Effector memory CD8-positive, alpha-beta T cell (primary cell): ENCODE measurements around the gene MTCL1.

Experiments
- ATAC-seq: fragments of 150-1000 bp; cut with Tn5 transposase; replicated peaks from 2 replicates; pipeline ENCODE4 v1.10.0; 2021; ENCODE audit warnings: mild to moderate bottlenecking, moderate library complexity
- DNase-seq, 3 experiments: peaks; one replicate each; pipeline ENCODE4 v3.0.0; 2021
- H3K27ac Mint-ChIP-seq, 2 donors: one replicate each; pipeline ENCODE4 v1.8.0; 2022; ENCODE audit warnings: mild to moderate bottlenecking in 2 of 2, mixed read lengths in 2 of 2, moderate library complexity in 2 of 2
- H3K27me3 Mint-ChIP-seq, 2 donors: one replicate each; pipeline ENCODE4 v1.8.0; 2022; ENCODE audit warnings: mixed read lengths in 2 of 2
- H3K36me3 Mint-ChIP-seq: one replicate; pipeline ENCODE4 v1.8.0; 2022; ENCODE audit warnings: mild to moderate bottlenecking, moderate library complexity, mixed read lengths; ENCODE audit not compliant: insufficient read depth
- H3K4me1 Mint-ChIP-seq, 2 donors: one replicate each; pipeline ENCODE4 v1.8.0; 2022; ENCODE audit warnings: low read depth in 2 of 2, mixed read lengths in 2 of 2
- H3K4me3 Mint-ChIP-seq, 2 donors: one replicate each; pipeline ENCODE4 v1.8.0; 2022; ENCODE audit warnings: mild to moderate bottlenecking in 2 of 2, mixed read lengths in 2 of 2, moderate library complexity in 2 of 2
- H3K9me3 Mint-ChIP-seq, 2 donors: one replicate each; pipeline ENCODE4 v1.8.0; 2022; ENCODE audit warnings: mixed read lengths in 2 of 2

The MTCL1 gene

DNA sequence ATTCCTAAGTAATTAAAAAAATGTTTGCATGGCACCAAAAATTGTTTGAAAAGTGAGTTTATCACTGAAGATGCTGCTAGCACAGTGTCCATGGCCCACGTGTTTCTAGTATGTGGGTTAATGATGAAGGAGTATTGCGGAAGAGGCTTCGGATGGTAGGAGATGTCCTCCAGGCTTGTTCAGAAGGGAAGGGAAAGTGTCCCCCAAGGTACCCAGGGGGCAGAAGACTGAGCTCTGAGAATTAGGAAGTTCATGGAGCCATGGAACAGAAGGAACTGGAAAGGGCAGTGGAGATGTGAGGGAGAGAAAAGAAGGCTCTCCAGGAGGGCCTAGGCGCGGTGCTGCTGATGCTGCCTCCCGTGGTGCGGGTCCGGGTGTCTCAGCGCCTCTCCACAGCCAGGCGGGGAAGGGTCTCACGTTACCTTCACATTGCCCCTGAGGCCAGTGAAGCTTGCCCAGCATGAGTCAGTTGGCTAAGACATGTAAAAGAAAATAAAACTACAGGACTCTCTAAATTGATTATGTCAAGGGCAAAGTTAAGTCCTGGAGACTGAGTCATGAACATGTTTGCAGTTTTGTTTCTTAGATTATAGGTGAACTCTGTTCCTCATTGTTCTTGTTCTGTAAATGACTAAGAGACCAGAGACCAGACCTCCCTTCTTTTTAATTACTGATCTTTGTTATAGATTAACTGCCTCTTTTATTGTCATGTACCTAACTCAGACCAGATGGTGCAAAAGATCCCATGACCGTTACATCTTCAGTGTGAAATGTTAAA lies 89.0 kb downstream of the MTCL1 start:
- Mint-ChIP-seq H3K27me3 (peaks cover 23 to 59% of the 10 kb centered on the region in 2 donors), H3K4me1 (peaks cover 0 to 2% of the 10 kb centered on the region in 2 donors), H3K36me3 (no peaks in the 10 kb centered on the region), H3K27ac (no peak overlapping the region), H3K9me3 (no peaks in the 10 kb centered on the region), H3K4me3 (no peak overlapping the region)
- ATAC-seq (no peak), DNase-seq (no peak)

DNA sequence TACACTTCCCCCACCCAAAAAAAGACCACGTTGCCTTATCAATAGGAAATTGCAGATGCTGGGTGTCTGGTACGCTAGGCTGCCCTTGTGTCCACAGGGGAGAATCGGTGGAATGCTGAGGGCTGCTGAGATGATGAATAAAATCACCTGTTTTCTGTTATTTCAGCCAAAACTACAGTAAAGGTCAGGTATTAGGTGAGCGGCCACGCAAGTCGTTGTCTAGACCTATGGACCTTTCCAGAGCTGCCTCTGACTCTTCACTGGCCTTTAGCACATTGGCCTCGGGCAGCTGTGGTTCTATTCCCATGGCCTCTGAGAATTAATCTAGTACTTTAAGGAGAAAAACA lies 89.6 kb downstream of the MTCL1 start:
- Mint-ChIP-seq H3K27me3 (peaks cover 23 to 53% of the 10 kb centered on the region in 2 donors), H3K27ac (no peak overlapping the region), H3K4me1 (peaks cover 0 to 2% of the 10 kb centered on the region in 2 donors), H3K9me3 (no peaks in the 10 kb centered on the region), H3K4me3 (no peak overlapping the region), H3K36me3 (no peaks in the 10 kb centered on the region)
- ATAC-seq, result no peak
- DNase-seq, result no peak

DNA sequence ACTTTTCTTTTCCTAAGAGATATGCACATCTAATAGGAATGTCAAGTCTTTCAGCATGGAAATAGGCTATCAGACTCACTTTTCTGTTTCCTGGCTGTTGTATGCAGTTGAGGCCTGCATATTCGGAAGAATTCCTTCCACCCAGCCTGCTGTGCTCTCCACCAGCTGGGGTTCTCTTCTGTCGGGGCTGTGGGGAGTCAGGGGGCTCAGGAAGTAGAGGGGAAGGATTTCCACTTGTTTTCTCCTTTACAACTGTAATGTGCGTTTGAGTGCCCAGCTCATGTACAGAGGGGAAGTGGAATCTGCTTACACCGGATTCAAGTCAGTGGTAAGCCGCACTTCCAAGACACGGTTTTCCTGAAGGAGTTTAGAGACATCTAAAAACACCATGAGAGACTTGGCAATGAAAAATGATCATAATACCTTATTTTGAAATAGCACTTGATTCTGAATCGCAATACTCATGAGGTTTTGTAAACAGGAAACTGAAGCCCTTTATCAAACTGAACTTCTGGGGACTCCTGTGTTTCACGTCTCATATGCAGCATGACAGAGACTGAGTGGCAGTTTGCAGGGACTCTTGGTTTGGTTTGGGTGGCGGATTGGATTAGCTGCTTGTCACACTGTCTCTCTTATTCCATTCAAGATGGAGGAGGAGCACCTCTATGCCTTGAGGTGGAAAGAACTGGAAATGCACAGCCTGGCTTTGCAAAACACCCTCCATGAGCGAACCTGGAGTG lies 90.4 kb downstream of the MTCL1 start:
- ATAC-seq (no peak), DNase-seq (no peak)
- Mint-ChIP-seq H3K9me3 (no peaks in the 10 kb centered on the region), H3K27me3 (peaks cover 23 to 47% of the 10 kb centered on the region in 2 donors), H3K36me3 (no peaks in the 10 kb centered on the region), H3K4me3 (no peak overlapping the region), H3K4me1 (peaks cover 0 to 2% of the 10 kb centered on the region in 2 donors), H3K27ac (no peak overlapping the region)

DNA sequence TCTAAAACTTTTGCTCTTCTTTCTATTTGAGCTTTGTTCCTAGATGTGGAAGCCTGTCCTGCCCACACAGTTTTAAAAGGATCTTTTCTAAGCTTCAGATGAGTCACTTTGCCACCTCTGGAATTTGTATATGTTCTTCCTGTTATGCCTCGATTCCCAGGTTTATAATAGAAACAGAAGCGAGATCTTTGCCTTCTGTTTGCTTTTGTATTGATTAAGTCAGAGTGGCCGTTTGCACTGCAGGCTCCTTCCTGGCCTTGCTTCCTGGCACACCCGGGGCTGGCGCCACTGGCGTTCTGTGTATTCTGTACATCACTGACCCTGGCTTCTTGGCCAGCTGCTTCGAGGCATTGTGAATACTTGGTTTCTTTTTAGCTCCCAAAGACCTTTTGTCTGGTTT lies 91.8 kb downstream of the MTCL1 start:
- H3K27ac Mint-ChIP-seq, result no peak overlapping the region
- no peaks in the 10 kb centered on the region for H3K9me3 Mint-ChIP-seq
- DNase-seq (no peak), ATAC-seq (no peak)
- no peaks in the 10 kb centered on the region for H3K36me3 Mint-ChIP-seq
- H3K4me3 Mint-ChIP-seq, result no peak overlapping the region
- H3K4me1 Mint-ChIP-seq, result peaks cover 0 to 1% of the 10 kb centered on the region in 2 donors
- H3K27me3 Mint-ChIP-seq, result peaks cover 23 to 38% of the 10 kb centered on the region in 2 donors

DNA sequence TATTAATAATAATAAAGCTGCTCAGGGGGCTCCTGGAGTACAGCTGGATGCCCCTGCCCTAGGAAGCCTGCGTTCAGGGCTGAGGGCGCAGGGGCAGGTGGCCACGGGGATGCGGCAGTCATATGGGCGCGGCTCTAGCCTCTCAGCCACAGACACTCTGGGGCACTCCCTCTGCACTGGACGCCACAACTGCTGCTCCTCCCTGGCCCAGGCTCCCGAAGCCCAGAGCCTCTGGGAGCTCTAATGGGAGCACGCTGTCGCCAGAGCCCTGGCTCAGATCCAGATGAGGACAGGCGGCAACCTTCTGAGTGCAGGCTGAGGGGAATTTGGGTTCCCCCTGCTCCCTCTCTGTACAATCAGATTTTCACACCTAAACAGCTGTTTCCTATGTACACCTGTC lies 93.6 kb downstream of the MTCL1 start:
- Mint-ChIP-seq H3K4me3 (no peak overlapping the region), H3K4me1 (no peaks in the 10 kb centered on the region), H3K36me3 (no peaks in the 10 kb centered on the region), H3K9me3 (no peaks in the 10 kb centered on the region), H3K27me3 (peaks cover 20 to 27% of the 10 kb centered on the region in 2 donors), H3K27ac (no peak overlapping the region)
- DNase-seq (no peak), ATAC-seq (no peak)

DNA sequence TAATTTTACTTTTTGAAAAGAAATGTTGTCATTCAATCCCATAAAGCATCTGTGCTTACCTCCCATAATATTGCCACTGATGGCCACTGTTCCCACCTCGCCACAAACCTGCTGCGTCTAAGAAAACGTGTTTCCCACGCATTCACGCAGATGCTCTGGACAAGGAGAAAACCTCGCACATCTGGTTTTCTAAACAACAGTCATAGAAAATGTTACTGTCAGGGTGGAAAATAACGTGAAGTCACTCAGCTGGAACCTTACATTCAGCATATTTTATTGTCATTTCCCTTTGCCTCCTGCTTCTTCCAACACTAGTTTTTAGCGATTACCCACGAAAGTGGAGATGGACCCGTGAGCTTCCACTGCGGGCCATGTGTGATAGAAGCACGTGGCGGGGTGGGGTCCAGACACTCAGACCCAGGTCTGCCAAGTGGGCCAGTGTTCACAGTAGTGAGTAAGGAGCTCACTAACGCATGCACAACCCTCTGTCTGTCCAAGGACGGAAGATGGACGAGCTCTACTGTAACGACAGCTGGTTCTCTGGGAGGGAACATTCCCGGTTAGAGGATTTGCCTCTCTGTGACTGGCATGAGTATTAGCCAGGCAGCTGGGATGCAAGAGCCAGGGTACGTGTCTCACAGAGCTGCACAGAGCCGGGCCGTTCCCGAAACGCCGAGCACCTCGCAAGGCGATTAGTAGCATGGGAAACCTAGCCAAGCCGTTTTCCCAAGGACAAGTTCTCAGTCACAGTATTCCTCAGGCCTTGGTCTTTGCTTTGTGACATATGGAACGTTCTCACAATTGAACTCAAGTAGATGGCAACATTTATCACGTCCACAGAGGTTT lies 94.5 kb downstream of the MTCL1 start:
- ATAC-seq (no peak), DNase-seq (no peak)
- no peak overlapping the region for H3K4me3 Mint-ChIP-seq
- H3K27ac Mint-ChIP-seq, result no peak overlapping the region
- H3K36me3 Mint-ChIP-seq, result no peaks in the 10 kb centered on the region
- no peaks in the 10 kb centered on the region for H3K9me3 Mint-ChIP-seq
- no peaks in the 10 kb centered on the region for H3K4me1 Mint-ChIP-seq
- peaks cover 19 to 23% of the 10 kb centered on the region in 2 donors for H3K27me3 Mint-ChIP-seq

DNA sequence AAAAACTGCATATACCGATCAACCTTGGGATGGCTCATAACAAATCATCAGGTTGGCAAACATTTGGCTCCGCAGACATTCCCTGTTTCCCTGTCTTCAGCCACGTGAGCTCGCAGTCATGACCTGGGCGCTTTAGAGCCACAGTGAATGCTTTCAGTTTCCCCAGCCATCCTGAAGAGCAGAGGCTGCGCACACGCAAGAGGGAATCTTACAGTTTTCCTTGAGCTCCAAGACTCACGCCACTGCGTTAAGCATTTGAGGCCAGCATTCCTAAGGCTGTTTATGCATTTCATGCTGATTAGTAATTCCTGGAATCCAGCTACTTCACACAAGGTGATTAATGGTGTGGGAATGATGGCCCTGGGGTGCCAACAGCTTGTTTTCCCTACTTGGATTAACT lies 95.1 kb downstream of the MTCL1 start:
- no peak overlapping the region for H3K27ac Mint-ChIP-seq
- H3K9me3 Mint-ChIP-seq, result no peaks in the 10 kb centered on the region
- H3K4me1 Mint-ChIP-seq, result no peaks in the 10 kb centered on the region
- H3K36me3 Mint-ChIP-seq, result no peaks in the 10 kb centered on the region
- H3K27me3 Mint-ChIP-seq, result peaks cover 15 to 18% of the 10 kb centered on the region in 2 donors
- H3K4me3 Mint-ChIP-seq, result no peak overlapping the region
- ATAC-seq, result no peak
- DNase-seq, result no peak

DNA sequence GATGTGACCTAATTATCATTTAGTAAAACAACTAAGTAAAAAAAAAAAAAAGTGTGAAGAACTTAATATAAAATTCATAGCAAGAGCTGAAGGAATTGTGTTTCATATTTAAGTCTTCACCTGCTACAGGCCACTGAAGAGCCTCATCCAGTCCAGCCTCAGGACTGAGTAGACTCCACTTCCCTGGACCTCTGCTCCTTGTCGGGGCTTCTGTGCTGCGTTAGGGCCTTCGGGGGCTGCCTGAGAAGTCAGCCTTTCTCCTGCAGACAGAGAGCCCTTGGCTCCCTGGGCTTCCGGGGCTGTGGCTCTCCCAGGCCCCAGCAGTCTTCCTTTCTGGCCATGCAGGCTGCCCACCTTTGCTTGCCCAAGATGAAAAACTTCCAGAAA lies 95.5 kb downstream of the MTCL1 start:
- Mint-ChIP-seq H3K4me3 (no peak overlapping the region), H3K27me3 (peaks cover 12 to 14% of the 10 kb centered on the region in 2 donors), H3K4me1 (no peaks in the 10 kb centered on the region), H3K9me3 (no peaks in the 10 kb centered on the region), H3K36me3 (no peaks in the 10 kb centered on the region), H3K27ac (no peak overlapping the region)
- ATAC-seq, result no peak
- DNase-seq, result no peak

DNA sequence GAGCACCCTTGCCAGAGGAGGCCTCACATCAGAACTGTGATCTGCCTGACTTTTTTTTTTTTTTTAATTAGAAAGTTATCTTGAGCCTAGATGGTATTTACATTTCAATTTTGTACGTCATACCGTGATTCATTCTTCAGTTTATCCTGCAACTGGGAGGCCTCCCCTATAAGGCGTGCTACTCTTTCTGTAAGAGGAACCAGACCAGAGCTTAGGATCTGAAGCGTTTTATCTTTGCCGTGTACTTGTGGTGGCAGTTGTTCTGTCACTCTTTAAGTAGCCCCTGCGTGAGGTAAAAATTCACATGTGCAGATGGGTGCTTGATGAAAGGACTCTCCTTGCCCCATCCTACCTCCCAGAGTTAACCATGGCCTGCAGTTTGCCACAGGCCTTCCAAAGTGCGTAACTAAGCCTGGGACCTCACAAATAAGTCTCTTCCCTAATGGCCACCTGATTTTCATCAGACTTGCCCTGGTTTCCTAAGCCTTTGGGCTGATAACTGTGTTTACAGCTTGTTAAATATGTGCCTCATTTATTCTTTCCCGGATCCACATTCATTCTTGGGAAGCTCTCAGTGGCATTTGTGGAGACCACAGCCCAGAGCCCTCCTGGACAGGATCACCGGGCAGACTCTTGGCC lies 96.0 kb downstream of the MTCL1 start:
- no peak for DNase-seq
- H3K36me3 Mint-ChIP-seq, result no peaks in the 10 kb centered on the region
- H3K4me1 Mint-ChIP-seq, result no peaks in the 10 kb centered on the region
- no peak overlapping the region for H3K4me3 Mint-ChIP-seq
- H3K27me3 Mint-ChIP-seq, result peaks cover 9 to 12% of the 10 kb centered on the region in 2 donors
- no peak for ATAC-seq
- no peaks in the 10 kb centered on the region for H3K9me3 Mint-ChIP-seq
- no peak overlapping the region for H3K27ac Mint-ChIP-seq

DNA sequence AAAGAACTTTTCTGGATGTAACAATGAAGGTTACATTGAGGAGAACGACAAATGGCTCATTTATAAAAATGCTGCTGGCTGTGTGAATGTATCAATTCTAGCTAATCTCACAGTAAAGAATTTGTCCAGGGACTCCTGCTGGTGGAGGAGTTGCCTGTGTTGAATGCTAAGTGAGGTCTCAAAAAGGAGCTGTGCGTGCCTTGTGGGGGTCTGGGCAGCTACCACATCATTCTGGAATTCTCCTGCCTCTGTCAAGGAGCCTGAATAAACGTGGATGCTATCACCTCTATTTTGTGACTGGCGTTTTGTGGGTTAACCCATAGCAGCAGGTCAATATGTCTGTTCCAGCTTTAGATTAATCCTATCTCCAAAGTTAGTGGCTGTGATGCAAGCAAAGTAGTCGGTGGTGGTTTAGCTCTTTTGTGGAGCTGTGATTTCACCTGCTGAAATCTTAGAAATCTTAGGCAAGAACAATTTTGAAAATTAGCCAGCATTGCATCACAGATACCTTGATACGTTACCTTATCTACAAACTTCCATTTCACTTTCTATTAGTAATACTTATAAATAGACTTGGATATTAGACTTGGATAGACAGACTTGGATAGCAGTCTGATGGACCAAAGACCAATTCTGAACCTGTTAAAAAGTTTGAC lies 96.8 kb downstream of the MTCL1 start:
- Mint-ChIP-seq H3K27me3 (peaks cover 5 to 9% of the 10 kb centered on the region in 2 donors), H3K4me3 (no peak overlapping the region), H3K4me1 (no peaks in the 10 kb centered on the region), H3K9me3 (no peaks in the 10 kb centered on the region), H3K27ac (no peak overlapping the region), H3K36me3 (no peaks in the 10 kb centered on the region)
- DNase-seq (no peak), ATAC-seq (no peak)

DNA sequence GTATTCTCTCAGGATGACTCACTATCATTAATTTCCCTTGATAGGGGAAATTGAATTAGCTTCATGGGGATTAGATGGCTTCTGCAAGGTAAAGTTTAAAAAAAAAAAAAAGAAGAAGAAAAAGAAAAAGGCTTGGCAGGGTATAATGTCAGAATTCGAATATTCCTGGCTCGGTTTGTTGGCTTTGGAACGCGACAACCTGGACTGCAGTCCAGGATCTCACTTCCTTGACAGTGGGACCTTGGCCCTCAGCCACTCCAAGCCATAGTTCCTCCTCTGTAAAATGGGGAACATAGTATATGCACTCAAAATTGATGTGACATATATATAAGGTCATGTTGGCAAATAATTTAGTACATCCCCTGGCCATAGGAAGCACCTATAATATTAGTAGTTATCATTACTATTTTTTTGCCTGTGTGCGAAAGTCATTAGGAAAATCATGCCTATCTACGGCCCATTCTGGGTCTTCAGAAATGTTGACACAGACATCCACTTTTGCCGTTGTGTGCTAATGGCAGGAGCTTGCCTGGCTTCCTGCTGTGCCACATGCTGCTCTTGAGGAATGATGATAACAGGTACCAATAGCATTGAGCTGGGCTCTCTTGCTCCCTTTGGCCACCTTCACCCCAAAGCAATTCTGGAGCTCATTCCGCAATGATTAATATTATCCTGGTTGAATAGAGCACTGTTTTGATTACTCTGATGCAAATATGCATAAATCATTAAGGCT lies 97.9 kb downstream of the MTCL1 start:
- H3K4me1 Mint-ChIP-seq, result peaks cover 4 to 5% of the 10 kb centered on the region in 2 donors
- H3K36me3 Mint-ChIP-seq, result no peaks in the 10 kb centered on the region
- H3K27me3 Mint-ChIP-seq, result peaks cover 0 to 5% of the 10 kb centered on the region in 2 donors
- ATAC-seq (no peak), DNase-seq (no peak)
- no peaks in the 10 kb centered on the region for H3K9me3 Mint-ChIP-seq
- no peak overlapping the region for H3K4me3 Mint-ChIP-seq
- no peak overlapping the region for H3K27ac Mint-ChIP-seq

DNA sequence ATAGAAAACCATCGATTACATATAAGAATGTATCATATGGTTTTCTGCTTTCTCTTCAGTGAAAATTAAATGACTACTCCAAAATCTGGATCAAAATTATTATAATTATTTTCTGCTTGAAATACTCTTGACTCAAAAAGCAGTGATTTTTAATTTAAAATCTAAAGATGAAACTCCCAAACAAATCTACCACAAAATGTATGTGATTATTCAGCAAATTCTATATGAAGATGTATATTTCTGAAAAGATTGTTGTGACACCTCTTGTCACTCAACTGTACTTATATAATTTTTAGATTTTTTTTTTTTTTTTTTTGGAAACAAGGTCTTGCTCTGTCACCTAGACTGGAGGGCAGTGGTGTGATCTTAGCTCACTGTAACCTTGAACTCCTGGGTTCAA lies 98.6 kb downstream of the MTCL1 start:
- no peak overlapping the region for H3K27ac Mint-ChIP-seq
- peaks cover 4 to 5% of the 10 kb centered on the region in 2 donors for H3K4me1 Mint-ChIP-seq
- no peaks in the 10 kb centered on the region for H3K36me3 Mint-ChIP-seq
- no peak overlapping the region for H3K4me3 Mint-ChIP-seq
- H3K27me3 Mint-ChIP-seq, result peaks cover 0 to 10% of the 10 kb centered on the region in 2 donors
- DNase-seq, result no peak
- ATAC-seq, result no peak
- H3K9me3 Mint-ChIP-seq, result no peaks in the 10 kb centered on the region
